Thoracic aorta endothelial cell (primary cell): Measurements from ENCODE around the gene SASH3. TPM values are rescaled to one million over a fixed set of nuclear protein-coding genes. Genes with fewer than 3 reads are reported as not detected.

Experiments
- small RNA-seq: library from RNA; depleted of rRNA; stranded (forward); fragments of <200 nt; gene quantifications from one replicate; pipeline ENCODE3, GENCODE V24; 2012
- total RNA-seq: library from RNA; depleted of rRNA; stranded (reverse); fragments of >200 nt; gene quantifications from 2 replicates; pipeline ENCODE4 v1.2.3, GENCODE V29; 2012

Gene SASH3
- total RNA-seq = not detected in 2 replicates

GRCh38 chrX:129779747-129780146, at the start of gene SASH3:
TSS of gene SASH3 (plus strand) at chrX:129779949. CDS start at chrX:129780098, 149 bp downstream.

GRCh38 chrX:129738466-129739308, 41.1 kb upstream of the SASH3 start, which contains the start of gene XPNPEP2:
TSS of gene XPNPEP2 (plus strand) at chrX:129738979. CDS start at chrX:129739214, 235 bp downstream.

GRCh38 chrX:129843459-129844306, 63.9 kb downstream of the SASH3 start, which contains the start of gene ZDHHC9:
TSS of gene ZDHHC9 (minus strand) at chrX:129843886. CDS start at chrX:129841945, 1,941 bp downstream.

Small RNAs within 50 kb of the gene (small RNA-seq; reads per million reads assigned to genes)
- not detected for gene RF00017

Other genes starting within 250 kb of the SASH3 start
- gene OCRL, start 239.7 kb upstream of the SASH3 start, total RNA-seq = 22.0 and 22.2 TPM in 2 replicates
- 132 and 170 TPM in 2 replicates for gene APLN, start 125.0 kb upstream of the SASH3 start, total RNA-seq
- not detected in 2 replicates for gene XPNPEP2, start 41.0 kb upstream of the SASH3 start, total RNA-seq
- 28.6 and 28.8 TPM in 2 replicates for gene ZDHHC9, start 63.9 kb downstream of the SASH3 start, total RNA-seq
- 30.5 and 37.9 TPM in 2 replicates for gene UTP14A, start 126.2 kb downstream of the SASH3 start, total RNA-seq
- 2.0 and 3.1 TPM in 2 replicates for gene BCORL1, start 202.7 kb downstream of the SASH3 start, total RNA-seq